Measurements from ENCODE around the gene CD63. TPM values are rescaled to one million over a fixed set of nuclear protein-coding genes. Genes with fewer than 3 reads are reported as not detected.
"Not testable (repeated sequence)": the region's sequence is repeated elsewhere in the genome, so short reads cannot be mapped to it uniquely, and the experiment has no call there.

CD63 gene, protein sequence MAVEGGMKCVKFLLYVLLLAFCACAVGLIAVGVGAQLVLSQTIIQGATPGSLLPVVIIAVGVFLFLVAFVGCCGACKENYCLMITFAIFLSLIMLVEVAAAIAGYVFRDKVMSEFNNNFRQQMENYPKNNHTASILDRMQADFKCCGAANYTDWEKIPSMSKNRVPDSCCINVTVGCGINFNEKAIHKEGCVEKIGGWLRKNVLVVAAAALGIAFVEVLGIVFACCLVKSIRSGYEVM
- 100 to 1,000 TPM; 108 to 116 TPM for total RNA-seq

DNA sequence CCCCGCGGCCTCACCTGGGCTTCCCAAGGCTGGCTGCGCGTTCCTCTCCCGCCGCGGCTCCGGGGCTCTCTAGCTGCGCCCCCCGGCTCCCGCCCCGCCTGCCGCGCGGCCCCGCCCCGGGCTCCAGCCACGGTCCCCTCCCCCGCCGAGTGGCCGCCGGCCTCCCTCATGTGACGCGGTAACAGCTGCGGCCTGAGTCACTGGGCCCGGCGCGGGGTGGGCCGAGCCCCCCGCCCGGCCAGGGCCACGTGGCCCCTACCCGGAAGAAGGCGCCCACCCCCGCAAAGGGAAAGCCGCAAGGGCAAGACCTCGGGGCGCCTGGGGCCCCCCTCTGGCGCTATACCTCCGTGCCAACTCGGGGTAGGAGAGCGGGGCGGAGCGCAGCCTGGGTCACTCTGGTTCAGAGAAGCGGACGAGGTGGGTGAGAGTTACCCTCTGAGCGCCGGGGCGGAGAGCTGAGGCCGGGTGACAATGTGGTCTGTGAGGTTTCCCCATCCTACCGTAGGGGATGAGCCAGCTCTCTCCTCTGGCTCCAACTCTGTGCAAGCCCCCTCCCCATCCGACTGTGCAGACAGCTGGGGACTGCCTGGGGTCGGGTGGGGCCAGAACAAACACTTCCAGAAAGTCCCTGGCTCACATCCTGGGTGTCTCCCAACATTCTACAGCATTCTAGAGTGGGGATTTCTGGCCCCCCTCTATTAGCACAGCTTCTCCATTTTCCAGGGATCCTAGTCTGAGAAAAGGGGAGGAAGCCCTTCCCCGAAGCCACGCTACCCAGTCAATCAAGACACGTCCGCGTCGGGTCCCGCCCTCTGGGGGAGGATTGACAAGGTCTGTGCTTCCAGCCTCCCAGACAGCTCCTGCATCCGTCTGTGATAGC, at the start of gene CD63:
TSS of gene CD63 (minus strand) at position 71 of the 880 bp plus-strand sequence. CDS start 668 bp downstream, outside the sequence.
- peak; percentile 58 for DNase-seq
- CTCF ChIA-PET = interaction anchor here (0.8 to 2.3 kb wide), 13 partner anchors 9 to 529 kb away, joined by 3 to 22 read pairs (median 4); partner anchors contain the start of genes ANKRD52, BLOC1S1, RAB5B and SUOX
- peak within 1 kb of the TSS; percentile 92 for H3K27ac Mint-ChIP-seq
- peaks cover 42% of the 10 kb centered on the region for H3K4me1 Mint-ChIP-seq
- H3K9me3 Mint-ChIP-seq = no peaks in the 10 kb centered on the region
- peaks cover 16% of the 10 kb centered on the region for H3K36me3 Mint-ChIP-seq (ENCODE audit: low read depth)
- POLR2A ChIA-PET = no interaction called here
- H3K4me3 Mint-ChIP-seq = peak within 1 kb of the TSS; percentile 87
- no peaks in the 10 kb centered on the region for H3K27me3 Mint-ChIP-seq

DNA sequence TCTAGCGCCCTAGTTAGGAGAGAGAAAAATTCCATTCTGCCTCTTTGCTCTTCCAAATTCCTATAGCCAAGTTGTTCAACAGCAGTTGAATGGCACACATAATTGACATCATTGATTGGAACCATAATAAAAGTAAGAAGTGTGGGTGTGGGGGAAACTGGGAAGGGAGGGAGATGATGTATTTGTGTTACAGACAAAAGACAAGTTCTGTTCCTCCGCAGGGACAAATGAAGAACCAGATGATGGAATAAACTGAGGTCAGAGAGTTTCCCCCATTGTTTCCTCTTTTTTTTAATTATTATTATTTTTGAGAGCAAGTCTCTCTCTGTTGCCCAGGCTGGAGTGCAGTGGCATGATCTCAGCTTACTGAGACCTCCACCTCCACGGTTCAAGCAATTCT, 49.0 kb upstream of the CD63 start:
- Mint-ChIP-seq H3K27me3 (no peaks in the 10 kb centered on the region), H3K36me3 (ENCODE audit: low read depth) (peaks cover 42% of the 10 kb centered on the region), H3K9me3 (no peaks in the 10 kb centered on the region), H3K4me1 (peaks cover 10% of the 10 kb centered on the region), H3K4me3 (no peak overlapping the region), H3K27ac (no peak overlapping the region)
- DNase-seq = no peak
- ChIA-PET CTCF (interaction anchor here (1.1 to 1.4 kb wide), 2 partner anchors 12 to 34 kb away, joined by 3 read pairs; no protein-coding TSS in a partner anchor), POLR2A (no interaction called here)

DNA sequence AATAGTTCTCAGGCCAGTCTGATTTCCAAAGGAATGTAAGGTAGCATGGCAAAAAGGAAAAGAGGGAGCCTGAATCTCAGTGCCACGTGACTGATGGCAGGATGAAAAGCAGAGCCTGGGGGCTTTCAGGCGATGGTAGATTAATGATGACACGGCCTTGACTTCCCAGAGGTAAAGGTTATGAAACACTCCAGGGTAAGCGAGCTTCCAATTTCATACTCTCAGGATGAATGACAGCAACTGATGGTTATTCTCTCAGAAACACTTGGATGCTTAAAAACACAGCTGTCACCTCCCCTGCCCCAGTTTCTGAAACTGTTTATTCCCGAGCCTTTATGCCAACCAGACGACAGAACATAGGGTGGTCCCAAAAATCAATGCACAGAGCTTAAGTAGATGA, 42.9 kb upstream of the CD63 start:
- no peaks in the 10 kb centered on the region for H3K9me3 Mint-ChIP-seq
- peaks cover 41% of the 10 kb centered on the region for H3K36me3 Mint-ChIP-seq (ENCODE audit: low read depth)
- POLR2A ChIA-PET = no interaction called here
- CTCF ChIA-PET = interaction anchor here (0.5 to 1.3 kb wide), 5 partner anchors 8 to 49 kb away, joined by 3 to 5 read pairs (median 3); no protein-coding TSS in a partner anchor
- H3K27me3 Mint-ChIP-seq = no peaks in the 10 kb centered on the region
- peaks cover 6% of the 10 kb centered on the region for H3K4me1 Mint-ChIP-seq
- no peak overlapping the region for H3K4me3 Mint-ChIP-seq
- no peak for DNase-seq
- no peak overlapping the region for H3K27ac Mint-ChIP-seq

DNA sequence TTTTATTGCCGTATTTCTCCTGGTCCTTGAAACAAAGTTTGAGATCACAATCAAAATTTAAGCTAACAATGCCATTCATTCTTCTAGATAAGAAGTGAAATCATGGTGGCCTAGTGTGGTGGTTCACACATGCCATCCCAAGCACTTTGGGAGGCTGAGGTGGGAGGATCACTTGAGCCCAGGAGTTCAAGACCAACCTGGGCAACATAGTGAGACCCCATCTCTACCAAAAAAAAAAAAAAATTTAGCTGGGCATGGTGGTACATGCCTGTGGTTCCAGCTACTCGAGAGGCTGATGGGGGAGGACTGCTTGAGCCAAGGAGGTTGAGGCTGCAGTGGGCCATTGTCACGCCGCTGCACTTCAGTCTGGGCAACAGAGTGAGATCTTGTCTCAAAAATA, 38.3 kb upstream of the CD63 start:
- no peaks in the 10 kb centered on the region for H3K9me3 Mint-ChIP-seq
- CTCF ChIA-PET = interaction anchor here (0.7 to 1.1 kb wide), 2 partner anchors 12 to 1292 kb away, joined by 3 read pairs; no protein-coding TSS in a partner anchor
- H3K4me3 Mint-ChIP-seq = no peak overlapping the region
- peaks cover 47% of the 10 kb centered on the region for H3K36me3 Mint-ChIP-seq (ENCODE audit: low read depth)
- POLR2A ChIA-PET = no interaction called here
- peaks cover 2% of the 10 kb centered on the region for H3K4me1 Mint-ChIP-seq
- DNase-seq = no peak
- H3K27ac Mint-ChIP-seq = no peak overlapping the region
- H3K27me3 Mint-ChIP-seq = no peaks in the 10 kb centered on the region

DNA sequence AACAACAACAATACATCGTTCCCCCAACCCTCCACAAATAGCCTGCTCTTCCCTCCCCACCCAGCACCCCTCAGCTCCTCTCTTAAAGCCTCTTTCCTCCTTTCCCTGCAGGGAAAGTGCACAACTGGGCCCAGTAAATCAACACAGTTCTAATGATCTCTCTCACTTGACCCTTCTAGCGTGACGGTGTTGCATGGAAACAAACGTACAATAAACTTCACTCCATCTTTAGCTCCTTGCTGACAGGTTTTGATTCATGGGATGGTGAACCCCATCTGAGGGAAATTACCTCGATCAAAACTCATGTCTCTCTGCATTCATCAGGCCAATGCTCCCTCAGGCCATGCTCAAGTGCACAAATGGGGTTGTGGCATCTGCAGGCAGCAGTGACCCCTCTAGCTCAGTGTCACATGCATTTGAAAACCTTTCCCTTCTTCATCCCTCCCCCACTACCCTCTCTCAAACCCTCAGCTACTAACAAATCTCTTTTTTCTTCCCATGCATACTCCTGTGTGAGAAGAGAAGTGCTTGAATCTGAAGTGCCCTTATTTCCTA, 37.0 kb upstream of the CD63 start:
- H3K9me3 Mint-ChIP-seq = no peaks in the 10 kb centered on the region
- POLR2A ChIA-PET = no interaction called here
- CTCF ChIA-PET = interaction anchor here (1.0 kb wide), 1 partner anchor 12 kb away, joined by 3 read pairs; no protein-coding TSS in a partner anchor

DNA sequence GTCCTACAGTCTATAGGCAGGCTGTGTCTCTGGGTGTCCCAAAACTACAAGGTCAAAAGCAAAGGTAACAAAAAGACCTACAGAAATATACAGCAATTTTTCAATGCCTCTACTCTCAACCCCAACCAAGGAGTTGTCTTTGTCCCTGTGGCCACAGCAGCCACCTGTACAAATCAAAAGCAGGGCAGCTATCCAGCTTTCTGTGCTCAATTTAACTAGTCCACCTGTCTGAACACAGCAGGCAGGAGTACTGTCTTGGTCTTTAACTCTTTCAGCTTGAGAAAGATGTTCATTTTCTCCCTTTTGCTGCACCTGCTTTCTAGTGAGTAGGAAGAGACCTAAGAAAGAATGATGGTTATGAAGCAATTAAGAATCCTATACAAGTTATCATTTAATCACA, 33.8 kb upstream of the CD63 start:
- Mint-ChIP-seq H3K27me3 (no peaks in the 10 kb centered on the region), H3K9me3 (no peaks in the 10 kb centered on the region), H3K27ac (no peak overlapping the region), H3K4me3 (no peak overlapping the region), H3K36me3 (ENCODE audit: low read depth) (peaks cover 63% of the 10 kb centered on the region), H3K4me1 (peaks cover 4% of the 10 kb centered on the region)
- ChIA-PET CTCF (interaction anchor here (2.3 kb wide), 1 partner anchor 25 kb away, joined by 8 read pairs; no protein-coding TSS in a partner anchor), POLR2A (no interaction called here)
- DNase-seq = no peak

More for the DNA sequence above, 37.0 kb upstream of the CD63 start:
- Mint-ChIP-seq H3K27me3 (no peaks in the 10 kb centered on the region), H3K4me1 (peaks cover 5% of the 10 kb centered on the region), H3K4me3 (no peak overlapping the region), H3K36me3 (ENCODE audit: low read depth) (peaks cover 45% of the 10 kb centered on the region), H3K27ac (no peak overlapping the region)
- DNase-seq = no peak

DNA sequence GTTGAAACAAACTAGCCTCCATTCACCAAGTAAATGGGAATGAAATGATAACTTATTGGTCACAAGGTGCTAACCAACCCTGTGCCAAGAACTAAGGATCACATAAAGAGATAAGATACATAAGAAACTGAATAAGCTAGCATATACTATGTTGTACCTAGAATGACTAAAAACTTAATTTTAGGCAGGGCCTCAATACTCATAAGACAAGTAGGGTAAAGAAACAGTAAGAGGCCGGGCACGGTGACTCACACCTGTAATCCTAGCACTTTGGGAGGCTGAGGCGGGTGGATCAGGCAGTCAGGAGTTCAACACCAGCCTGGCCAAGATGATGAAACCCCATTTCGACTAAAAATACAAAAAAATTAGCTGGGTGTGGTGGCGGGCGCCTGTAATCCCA, 31.9 kb upstream of the CD63 start:
- Mint-ChIP-seq H3K27ac (no peak overlapping the region), H3K4me1 (peaks cover 4% of the 10 kb centered on the region), H3K9me3 (no peaks in the 10 kb centered on the region), H3K27me3 (no peaks in the 10 kb centered on the region), H3K36me3 (ENCODE audit: low read depth) (peaks cover 64% of the 10 kb centered on the region), H3K4me3 (no peak overlapping the region)
- POLR2A ChIA-PET = no interaction called here
- CTCF ChIA-PET = interaction anchor here (1.0 to 2.3 kb wide), 3 partner anchors 13 to 27 kb away, joined by 3 to 8 read pairs (median 4); no protein-coding TSS in a partner anchor
- no peak for DNase-seq

DNA sequence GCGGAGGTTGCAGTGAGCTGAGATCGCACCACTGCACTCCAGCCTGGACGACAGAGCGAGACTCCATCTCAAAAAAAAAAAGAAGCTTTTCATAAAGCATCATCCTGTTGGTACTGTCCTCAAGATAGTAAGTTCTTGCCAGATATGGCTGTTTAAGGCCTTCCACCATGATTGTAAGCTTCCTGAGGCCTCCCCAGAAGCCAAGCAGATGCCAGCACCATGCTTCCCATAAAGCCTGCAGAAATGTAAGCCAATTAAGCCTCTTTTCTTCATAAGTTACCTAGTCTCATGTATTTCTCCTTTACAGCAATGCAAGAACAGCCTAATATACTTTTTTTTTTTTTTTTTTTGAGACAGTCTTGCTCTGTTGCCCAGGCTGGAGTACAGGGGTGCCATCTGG, 29.8 kb upstream of the CD63 start:
- POLR2A ChIA-PET, H3K27ac Mint-ChIP-seq, H3K4me1 Mint-ChIP-seq, H3K27me3 Mint-ChIP-seq, H3K4me3 Mint-ChIP-seq, H3K9me3 Mint-ChIP-seq, DNase-seq: not testable (repeated sequence)
- CTCF ChIA-PET = interaction anchor here (0.6 to 2.0 kb wide), 6 partner anchors 12 to 1983 kb away, joined by 3 to 5 read pairs (median 3); partner anchors contain the start of gene DNAJC14
- peaks cover 67% of the 10 kb centered on the region for H3K36me3 Mint-ChIP-seq (ENCODE audit: low read depth)

DNA sequence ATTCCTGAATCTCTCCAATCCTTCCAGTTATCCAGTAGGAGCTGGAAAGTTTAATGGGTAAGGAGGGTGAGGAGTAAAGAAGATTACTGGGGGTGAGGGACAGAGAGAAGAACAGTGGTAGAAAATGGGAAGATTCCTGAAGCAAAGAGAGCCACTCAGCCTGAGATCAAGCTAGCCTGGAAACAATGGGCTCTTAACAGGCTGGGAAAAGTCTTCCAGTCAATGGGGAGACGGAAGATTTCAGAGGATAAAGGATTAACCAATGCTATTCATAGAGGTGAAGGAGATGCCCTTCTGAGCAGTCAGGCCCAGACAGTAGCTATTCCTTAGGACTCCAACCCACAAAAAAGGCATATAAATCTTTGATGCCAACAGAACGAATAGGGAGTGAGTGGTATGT, 28.9 kb upstream of the CD63 start:
- H3K4me1 Mint-ChIP-seq = peaks cover 4% of the 10 kb centered on the region
- peaks cover 67% of the 10 kb centered on the region for H3K36me3 Mint-ChIP-seq (ENCODE audit: low read depth)
- no peak for DNase-seq
- H3K9me3 Mint-ChIP-seq = no peaks in the 10 kb centered on the region
- CTCF ChIA-PET = interaction anchor here (0.6 to 2.0 kb wide), 4 partner anchors 11 to 36 kb away, joined by 3 to 5 read pairs (median 3); no protein-coding TSS in a partner anchor
- H3K27me3 Mint-ChIP-seq = no peaks in the 10 kb centered on the region
- POLR2A ChIA-PET = no interaction called here
- no peak overlapping the region for H3K4me3 Mint-ChIP-seq
- no peak overlapping the region for H3K27ac Mint-ChIP-seq

DNA sequence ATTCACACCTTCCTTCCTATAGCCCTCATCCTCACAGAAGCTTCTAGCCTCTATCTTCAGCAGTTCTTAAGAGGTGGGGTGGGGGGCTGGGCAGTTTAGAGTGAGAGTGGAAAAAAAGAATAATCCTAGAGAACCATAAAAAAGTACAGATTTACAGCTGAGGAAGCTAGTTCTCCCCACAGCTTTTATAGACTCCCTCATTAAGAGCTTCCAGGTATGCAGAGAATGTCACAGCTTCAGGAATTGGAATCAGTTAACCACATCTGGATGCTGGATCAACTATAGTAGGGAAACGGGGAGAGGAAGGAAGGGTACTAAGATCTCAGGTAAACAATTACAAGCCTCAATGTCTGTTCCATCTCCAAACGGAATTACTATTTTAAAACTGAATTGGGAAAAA, 26.4 kb upstream of the CD63 start:
- Mint-ChIP-seq H3K27ac (no peak overlapping the region), H3K36me3 (ENCODE audit: low read depth) (peaks cover 55% of the 10 kb centered on the region), H3K4me3 (no peak overlapping the region), H3K4me1 (no peaks in the 10 kb centered on the region), H3K9me3 (no peaks in the 10 kb centered on the region), H3K27me3 (no peaks in the 10 kb centered on the region)
- CTCF ChIA-PET = interaction anchor here (1.0 to 1.8 kb wide), 3 partner anchors 8 to 244 kb away, joined by 4 to 11 read pairs (median 4); no protein-coding TSS in a partner anchor
- no peak for DNase-seq
- POLR2A ChIA-PET = interaction anchor here (0.5 to 0.7 kb wide), 3 partner anchors 15 to 290 kb away, joined by 3 to 5 read pairs (median 3); no protein-coding TSS in a partner anchor

DNA sequence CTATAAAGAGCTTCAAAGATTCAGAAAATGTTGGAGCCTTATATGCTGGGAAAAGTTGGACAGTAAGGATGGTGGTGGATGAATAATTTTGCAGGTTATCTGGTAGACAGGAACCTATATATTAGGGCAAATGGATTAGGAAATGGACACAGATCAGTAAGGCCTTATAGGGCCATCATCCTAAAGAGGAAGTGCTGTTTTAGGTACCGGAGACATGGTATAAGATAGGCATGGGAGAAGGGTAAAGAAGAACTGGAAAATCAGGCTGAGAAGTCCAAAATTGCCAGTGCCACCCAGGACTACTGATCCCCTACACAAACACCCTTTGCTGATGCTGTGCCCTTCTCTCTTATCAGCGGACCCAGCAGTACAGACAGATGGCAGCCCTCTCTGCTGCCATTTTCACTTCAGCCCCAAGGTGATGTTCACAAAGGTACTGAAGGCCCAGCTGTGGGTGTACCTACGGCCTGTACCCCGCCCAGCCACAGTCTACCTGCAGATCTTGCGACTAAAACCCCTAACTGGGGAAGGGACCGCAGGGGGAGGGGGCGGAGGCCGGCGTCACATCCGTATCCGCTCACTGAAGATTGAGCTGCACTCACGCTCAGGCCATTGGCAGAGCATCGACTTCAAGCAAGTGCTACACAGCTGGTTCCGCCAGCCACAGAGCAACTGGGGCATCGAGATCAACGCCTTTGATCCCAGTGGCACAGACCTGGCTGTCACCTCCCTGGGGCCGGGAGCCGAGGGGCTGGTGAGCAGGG, 19.6 kb upstream of the CD63 start:
- no peaks in the 10 kb centered on the region for H3K9me3 Mint-ChIP-seq
- no peak for DNase-seq
- no peaks in the 10 kb centered on the region for H3K27me3 Mint-ChIP-seq
- ChIA-PET CTCF (interaction anchor here (1.0 to 2.9 kb wide), 6 partner anchors 10 to 237 kb away, joined by 3 to 29 read pairs (median 4); no protein-coding TSS in a partner anchor), POLR2A (no interaction called here)
- peaks cover 16% of the 10 kb centered on the region for H3K36me3 Mint-ChIP-seq (ENCODE audit: low read depth)
- no peak overlapping the region for H3K27ac Mint-ChIP-seq
- peaks cover 21% of the 10 kb centered on the region for H3K4me1 Mint-ChIP-seq
- H3K4me3 Mint-ChIP-seq = no peak overlapping the region

DNA sequence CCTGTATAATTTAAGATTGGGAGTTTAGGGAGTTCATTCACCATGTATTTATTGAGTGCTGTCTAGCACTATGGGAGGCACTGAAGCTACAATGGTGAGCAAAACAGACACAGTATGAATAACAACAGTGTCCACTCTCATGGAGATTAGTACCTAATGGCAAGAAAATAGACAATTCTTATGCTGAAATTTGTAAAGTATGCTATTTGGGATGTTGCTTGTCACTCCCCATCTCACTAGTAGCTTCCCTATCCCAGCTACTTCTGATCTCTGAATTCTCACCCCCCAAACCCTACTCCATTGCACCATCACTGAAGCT, 18.1 kb upstream of the CD63 start:
- CTCF ChIA-PET = interaction anchor here (0.7 to 2.9 kb wide), 10 partner anchors 8 to 588 kb away, joined by 3 to 29 read pairs (median 4); partner anchors contain the start of gene DNAJC14
- no peak for DNase-seq
- POLR2A ChIA-PET = interaction anchor here (0.6 kb wide), 1 partner anchor 71 kb away, joined by 3 read pairs; the partner anchor contains the start of gene ORMDL2
- Mint-ChIP-seq H3K9me3 (no peaks in the 10 kb centered on the region), H3K27me3 (peaks cover 7% of the 10 kb centered on the region), H3K27ac (peak overlapping the region; percentile 2), H3K4me1 (peaks cover 29% of the 10 kb centered on the region), H3K4me3 (no peak overlapping the region), H3K36me3 (ENCODE audit: low read depth) (peaks cover 9% of the 10 kb centered on the region)
